ENCODE results near the gene PPM1E.

- TF ChIP-seq EP300 (conservative IDR thresholded peaks at IDR 0.05; ENCODE audit: poor library complexity, severe bottlenecking), result no peak
- no peak for TF ChIP-seq CTCF (IDR thresholded peaks at IDR 0.05; ENCODE audit: poor library complexity, severe bottlenecking)
- TF ChIP-seq EZH2 (IDR thresholded peaks at IDR 0.05; ENCODE audit: borderline replicate concordance, insufficient read depth, low read length, poor library complexity, severe bottlenecking), result no peak
- TF ChIP-seq MXI1 (conservative IDR thresholded peaks at IDR 0.05; ENCODE audit: poor library complexity, severe bottlenecking), result no peak
- no peak for TF ChIP-seq REST (IDR thresholded peaks at IDR 0.05; ENCODE audit: borderline replicate concordance)
These were observed 225.2 kb downstream of the PPM1E start for GRCh38 chr17:58980706-58981481.
